OCI-LY3 (cell line): Measurements from ENCODE around the gene MCTP2.

Experiments used
- EZH2phosphoT487 ChIP-seq: fragments of 200-600 bp; shearing (Covaris generic); IDR thresholded peaks from 2 replicates; pipeline ENCODE4 v1.6.1; 2018; ENCODE audit warnings: antibody characterized with exemption, mixed run types, low read depth
- TF ChIP-seq, protein P1 (sequence below): fragments of 200-600, 300-600 bp; sonication (generic); IDR thresholded peaks from 2 replicates; pipeline ENCODE4 v1.5.1; 2014; ENCODE audit warnings: antibody characterized with exemption, low read length, low read depth

DNA sequence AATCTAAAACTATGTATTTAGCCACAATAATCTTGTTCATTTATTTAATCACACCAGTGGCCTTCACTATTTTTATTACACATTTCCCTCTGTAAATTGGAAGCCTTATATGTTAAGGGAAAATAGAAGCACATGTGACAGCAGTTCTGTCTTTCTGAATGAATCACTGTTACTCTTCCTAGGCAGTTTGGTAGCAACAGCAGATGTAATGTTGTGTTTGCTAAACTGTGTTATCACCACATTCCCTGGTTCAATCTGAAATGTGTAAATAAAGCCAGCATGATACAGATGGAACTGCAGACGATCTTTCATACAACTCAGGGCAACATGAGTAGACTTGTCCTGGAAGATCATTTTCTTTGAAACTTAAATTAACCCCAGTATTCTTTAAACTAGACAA lies 220.1 kb downstream of the MCTP2 start:
- TF ChIP-seq, protein P1, sequence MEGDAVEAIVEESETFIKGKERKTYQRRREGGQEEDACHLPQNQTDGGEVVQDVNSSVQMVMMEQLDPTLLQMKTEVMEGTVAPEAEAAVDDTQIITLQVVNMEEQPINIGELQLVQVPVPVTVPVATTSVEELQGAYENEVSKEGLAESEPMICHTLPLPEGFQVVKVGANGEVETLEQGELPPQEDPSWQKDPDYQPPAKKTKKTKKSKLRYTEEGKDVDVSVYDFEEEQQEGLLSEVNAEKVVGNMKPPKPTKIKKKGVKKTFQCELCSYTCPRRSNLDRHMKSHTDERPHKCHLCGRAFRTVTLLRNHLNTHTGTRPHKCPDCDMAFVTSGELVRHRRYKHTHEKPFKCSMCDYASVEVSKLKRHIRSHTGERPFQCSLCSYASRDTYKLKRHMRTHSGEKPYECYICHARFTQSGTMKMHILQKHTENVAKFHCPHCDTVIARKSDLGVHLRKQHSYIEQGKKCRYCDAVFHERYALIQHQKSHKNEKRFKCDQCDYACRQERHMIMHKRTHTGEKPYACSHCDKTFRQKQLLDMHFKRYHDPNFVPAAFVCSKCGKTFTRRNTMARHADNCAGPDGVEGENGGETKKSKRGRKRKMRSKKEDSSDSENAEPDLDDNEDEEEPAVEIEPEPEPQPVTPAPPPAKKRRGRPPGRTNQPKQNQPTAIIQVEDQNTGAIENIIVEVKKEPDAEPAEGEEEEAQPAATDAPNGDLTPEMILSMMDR = no peak
- TF ChIP-seq EZH2phosphoT487 = no peak
